Central memory CD8-positive, alpha-beta T cell (primary cell): Measurements from ENCODE around the gene OR51I2.

Experiments used
- ATAC-seq: fragments of 150-1000 bp; cut with Tn5 transposase; replicated peaks from 2 replicates; pipeline ENCODE4 v1.10.0; 2022; ENCODE audit warnings: mild to moderate bottlenecking, moderate FRiP score, moderate number of reproducible peaks; ENCODE audit not compliant: poor library complexity, severe bottlenecking; ENCODE audit errors: extremely low read depth
- DNase-seq, 2 donors: peaks; one replicate each; pipeline ENCODE4 v3.0.0; 2021; ENCODE audit warnings: low spot score in 2 of 2
- H3K27ac Mint-ChIP-seq: one replicate; pipeline ENCODE4 v1.8.0; 2022; ENCODE audit warnings: low read depth, mild to moderate bottlenecking, moderate library complexity, mixed read lengths
- H3K27me3 Mint-ChIP-seq: one replicate; pipeline ENCODE4 v1.8.0; 2022; ENCODE audit warnings: mixed read lengths
- H3K36me3 Mint-ChIP-seq: one replicate; pipeline ENCODE4 v1.8.0; 2022; ENCODE audit warnings: mild to moderate bottlenecking, moderate library complexity, mixed read lengths; ENCODE audit not compliant: insufficient read depth
- H3K4me1 Mint-ChIP-seq: one replicate; pipeline ENCODE4 v1.8.0; 2022; ENCODE audit warnings: mixed read lengths
- H3K4me3 Mint-ChIP-seq: one replicate; pipeline ENCODE4 v1.8.0; 2022; ENCODE audit warnings: mild to moderate bottlenecking, moderate library complexity, mixed read lengths
- H3K9me3 Mint-ChIP-seq: one replicate; pipeline ENCODE4 v1.8.0; 2022; ENCODE audit warnings: mixed read lengths

OR51I2 gene

GRCh38 chr11:5486421-5486820 is 37.3 kb downstream of the OR51I2 start:
- Mint-ChIP-seq H3K4me3 (no peak overlapping the region), H3K4me1 (no peaks in the 10 kb centered on the region), H3K36me3 (no peaks in the 10 kb centered on the region), H3K27me3 (peaks cover 17% of the 10 kb centered on the region), H3K27ac (no peak overlapping the region), H3K9me3 (no peaks in the 10 kb centered on the region)
- no peak for ATAC-seq
- DNase-seq = no peak

DNA sequence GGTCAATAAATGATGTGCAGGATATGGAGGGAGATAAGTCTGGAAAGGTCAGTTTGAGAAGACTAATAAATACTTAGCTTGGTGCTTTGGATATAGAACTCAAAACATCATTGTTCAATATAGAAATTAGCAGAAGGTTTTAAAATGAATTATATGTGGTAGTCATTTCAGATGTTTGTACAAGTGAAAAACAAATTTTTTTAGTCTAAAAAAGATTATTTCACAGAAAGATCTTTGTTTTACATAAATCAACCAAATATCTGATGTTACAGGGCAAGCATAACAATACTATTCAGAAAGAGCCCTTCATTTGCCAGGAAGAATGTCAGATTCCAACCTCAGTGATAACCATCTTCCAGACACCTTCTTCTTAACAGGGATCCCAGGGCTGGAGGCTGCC is 39.3 kb downstream of the OR51I2 start, which contains the start of gene OR52D1:
TSS of gene OR52D1 (plus strand) at position 301 of the 400 bp plus-strand sequence. CDS start at position 323, 22 bp downstream.
- Mint-ChIP-seq H3K9me3 (no peaks in the 10 kb centered on the region), H3K4me3 (no peak within 1 kb of the TSS), H3K27me3 (peaks cover 17% of the 10 kb centered on the region), H3K36me3 (no peaks in the 10 kb centered on the region), H3K4me1 (no peaks in the 10 kb centered on the region), H3K27ac (no peak within 1 kb of the TSS)
- no peak for ATAC-seq
- no peak for DNase-seq

DNA sequence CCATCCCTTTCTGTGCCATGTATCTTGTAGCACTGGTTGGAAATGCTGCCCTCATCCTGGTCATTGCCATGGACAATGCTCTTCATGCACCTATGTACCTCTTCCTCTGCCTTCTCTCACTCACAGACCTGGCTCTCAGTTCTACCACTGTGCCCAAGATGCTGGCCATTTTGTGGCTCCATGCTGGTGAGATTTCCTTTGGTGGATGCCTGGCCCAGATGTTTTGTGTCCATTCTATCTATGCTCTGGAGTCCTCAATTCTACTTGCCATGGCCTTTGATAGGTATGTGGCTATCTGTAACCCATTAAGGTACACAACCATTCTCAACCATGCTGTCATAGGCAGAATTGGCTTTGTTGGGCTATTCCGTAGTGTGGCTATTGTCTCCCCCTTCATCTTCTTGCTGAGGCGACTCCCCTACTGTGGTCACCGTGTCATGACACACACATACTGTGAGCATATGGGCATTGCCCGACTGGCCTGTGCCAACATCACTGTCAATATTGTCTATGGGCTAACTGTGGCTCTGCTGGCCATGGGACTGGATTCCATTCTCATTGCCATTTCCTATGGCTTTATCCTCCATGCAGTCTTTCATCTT is 39.8 kb downstream of the OR51I2 start:
- ATAC-seq = no peak

GRCh38 chr11:5489576-5490357 is 40.6 kb downstream of the OR51I2 start:
- Mint-ChIP-seq H3K36me3 (no peaks in the 10 kb centered on the region), H3K4me1 (no peaks in the 10 kb centered on the region), H3K4me3 (no peak overlapping the region), H3K27me3 (peaks cover 17% of the 10 kb centered on the region), H3K27ac (no peak overlapping the region), H3K9me3 (no peaks in the 10 kb centered on the region)
- no peak for ATAC-seq
- DNase-seq = no peak

More for the DNA sequence above, 39.8 kb downstream of the OR51I2 start:
- no peaks in the 10 kb centered on the region for H3K4me1 Mint-ChIP-seq
- no peaks in the 10 kb centered on the region for H3K36me3 Mint-ChIP-seq
- H3K9me3 Mint-ChIP-seq = no peaks in the 10 kb centered on the region
- no peak for DNase-seq
- no peak overlapping the region for H3K27ac Mint-ChIP-seq
- H3K4me3 Mint-ChIP-seq = no peak overlapping the region
- H3K27me3 Mint-ChIP-seq = peaks cover 17% of the 10 kb centered on the region

DNA sequence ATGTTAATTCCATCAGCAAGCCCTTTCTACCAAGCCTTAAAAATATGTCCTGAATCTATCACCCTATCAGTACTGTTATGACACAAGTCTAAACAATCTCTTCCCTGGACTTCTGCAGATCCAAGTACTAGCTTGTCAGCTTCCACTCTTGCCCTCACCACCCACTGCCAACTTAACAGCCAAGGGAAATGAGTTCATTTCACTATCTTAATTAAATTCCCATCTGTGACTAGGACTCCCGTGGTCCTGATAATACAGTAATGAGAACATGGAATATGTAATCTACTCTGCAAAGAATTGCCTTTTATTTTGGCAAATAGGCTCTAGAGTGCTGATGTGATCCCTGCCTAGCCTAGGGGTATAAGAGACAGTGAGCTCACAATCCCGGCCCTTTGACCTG is 50.5 kb downstream of the OR51I2 start:
- no peak for DNase-seq
- H3K4me3 Mint-ChIP-seq = no peak overlapping the region
- no peaks in the 10 kb centered on the region for H3K4me1 Mint-ChIP-seq
- no peaks in the 10 kb centered on the region for H3K36me3 Mint-ChIP-seq
- ATAC-seq = no peak
- H3K27me3 Mint-ChIP-seq = peaks cover 19% of the 10 kb centered on the region
- no peaks in the 10 kb centered on the region for H3K9me3 Mint-ChIP-seq
- H3K27ac Mint-ChIP-seq = no peak overlapping the region

DNA sequence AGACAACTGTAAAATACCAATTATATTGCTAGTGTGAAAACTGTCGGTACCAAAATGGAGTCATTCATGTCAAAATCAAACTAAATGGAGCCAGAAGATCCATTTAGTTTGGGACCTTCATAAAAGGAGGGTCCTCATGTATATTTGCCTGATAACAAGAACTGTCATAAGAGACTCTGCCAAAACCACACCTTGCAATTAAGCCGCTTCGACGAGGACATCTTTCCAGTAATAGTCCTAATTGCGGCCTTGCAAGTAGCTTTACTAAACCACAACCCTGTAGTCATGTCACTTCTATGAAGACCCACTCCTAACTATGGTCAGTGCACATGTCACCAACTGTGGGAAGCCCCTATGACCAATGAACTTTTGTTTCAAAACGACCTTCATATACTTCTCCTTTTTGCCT is 51.3 kb downstream of the OR51I2 start:
- no peak overlapping the region for H3K27ac Mint-ChIP-seq
- no peak for DNase-seq
- no peaks in the 10 kb centered on the region for H3K9me3 Mint-ChIP-seq

DNA sequence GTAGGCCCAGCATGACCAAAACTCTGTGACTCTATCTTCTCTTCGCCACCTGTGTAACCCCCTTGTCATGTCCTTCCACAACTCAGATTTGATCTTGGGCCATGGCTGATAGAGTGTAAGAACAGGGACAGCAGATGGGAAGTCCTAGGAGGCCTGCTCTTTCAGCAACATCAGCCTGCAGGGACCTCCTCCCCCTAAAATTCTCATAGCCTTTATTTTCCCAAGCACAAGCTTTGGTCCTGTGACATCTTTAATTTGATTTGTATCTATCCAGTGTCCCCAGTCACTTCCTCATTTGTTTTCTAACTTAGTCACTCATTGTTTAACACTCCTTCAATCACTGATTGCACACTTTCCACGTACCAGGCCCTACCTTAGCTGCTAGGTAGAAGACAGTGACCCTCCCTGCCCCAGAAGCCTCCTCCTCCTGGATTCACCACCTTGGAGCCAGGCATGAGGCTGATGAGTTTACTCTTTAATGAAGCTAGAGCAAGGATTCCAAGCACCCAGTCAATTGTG is 55.3 kb downstream of the OR51I2 start:
- peaks cover 23% of the 10 kb centered on the region for H3K27me3 Mint-ChIP-seq
- ATAC-seq (no peak), DNase-seq (no peak)
- H3K9me3 Mint-ChIP-seq = no peaks in the 10 kb centered on the region
- no peaks in the 10 kb centered on the region for H3K4me1 Mint-ChIP-seq
- H3K4me3 Mint-ChIP-seq = no peak overlapping the region
- no peaks in the 10 kb centered on the region for H3K36me3 Mint-ChIP-seq
- no peak overlapping the region for H3K27ac Mint-ChIP-seq

More for the DNA sequence above, 51.3 kb downstream of the OR51I2 start:
- Mint-ChIP-seq H3K36me3 (no peaks in the 10 kb centered on the region), H3K4me1 (no peaks in the 10 kb centered on the region), H3K27me3 (peaks cover 23% of the 10 kb centered on the region), H3K4me3 (no peak overlapping the region)
- ATAC-seq = no peak

- H3K4me1 Mint-ChIP-seq = no peaks in the 10 kb centered on the region
- no peaks in the 10 kb centered on the region for H3K36me3 Mint-ChIP-seq
- no peaks in the 10 kb centered on the region for H3K9me3 Mint-ChIP-seq
- peaks cover 23% of the 10 kb centered on the region for H3K27me3 Mint-ChIP-seq
- no peak overlapping the region for H3K4me3 Mint-ChIP-seq
- H3K27ac Mint-ChIP-seq = no peak overlapping the region
- DNase-seq = no peak
- no peak for ATAC-seq
Observed at GRCh38 chr11:5505363-5506048, 56.4 kb downstream of the OR51I2 start.
